NOMO-1 treated with DMSO at 0.1 percent for 48 hours (cell line): ENCODE data around the gene GPR37.

Experiments used
- DNase-seq: peaks from one replicate; lab custom pipeline; 2025; ENCODE audit not compliant: unreplicated experiment; lab: John Stamatoyannopoulos, UW

GPR37 gene

GRCh38 chr7:124780056-124780455 is 14.5 kb upstream of the GPR37 start:
- no peak for DNase-seq

- no peak for DNase-seq
Observed at GRCh38 chr7:124779620-124780019, 14.0 kb upstream of the GPR37 start.

- DNase-seq = no peak
Observed at GRCh38 chr7:124779194-124779593, 13.6 kb upstream of the GPR37 start.

GRCh38 chr7:124777268-124777667 is 11.7 kb upstream of the GPR37 start:
- DNase-seq = no peak

GRCh38 chr7:124776153-124776552 is 10.6 kb upstream of the GPR37 start:
- no peak for DNase-seq

GRCh38 chr7:124775422-124775821 is 9.8 kb upstream of the GPR37 start:
- no peak for DNase-seq

DNA sequence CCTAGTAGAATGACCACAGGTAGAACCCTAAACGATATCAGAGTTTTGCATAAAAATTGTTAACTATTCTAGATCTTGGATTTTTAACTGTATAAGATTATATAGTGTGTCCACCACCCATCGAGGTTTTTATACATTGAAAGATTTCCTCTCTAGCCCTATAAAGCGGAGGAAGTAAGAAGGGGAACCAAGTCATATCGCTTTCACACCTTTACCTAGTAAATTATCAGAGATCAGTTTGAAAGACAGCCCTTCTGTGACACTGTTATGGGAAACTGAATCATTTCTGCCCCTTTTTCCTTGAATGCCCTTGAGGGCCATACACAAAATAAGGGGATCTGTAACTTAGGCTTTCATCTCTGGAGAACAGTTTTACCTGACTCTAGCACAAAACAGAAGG is 8.3 kb upstream of the GPR37 start:
- DNase-seq = no peak

DNA sequence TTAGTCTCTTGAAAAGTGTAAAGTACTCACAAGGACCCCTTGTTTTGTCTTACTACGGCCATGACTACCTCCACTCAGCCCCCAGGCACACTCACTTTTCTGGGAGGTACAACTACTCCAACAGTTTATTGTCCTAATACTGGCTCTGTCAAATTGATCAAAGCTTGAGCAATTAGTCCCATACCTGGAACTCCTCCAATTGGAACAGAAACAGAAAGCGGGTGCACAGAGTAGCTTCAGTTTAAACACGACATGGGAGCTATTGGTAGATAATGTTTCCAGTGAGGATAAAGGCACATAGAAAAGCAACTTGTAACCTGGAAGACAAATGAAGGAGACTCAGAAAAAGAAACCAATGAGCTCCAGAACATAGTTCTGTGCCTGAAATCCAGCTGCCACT is 7.7 kb upstream of the GPR37 start:
- DNase-seq = no peak

DNA sequence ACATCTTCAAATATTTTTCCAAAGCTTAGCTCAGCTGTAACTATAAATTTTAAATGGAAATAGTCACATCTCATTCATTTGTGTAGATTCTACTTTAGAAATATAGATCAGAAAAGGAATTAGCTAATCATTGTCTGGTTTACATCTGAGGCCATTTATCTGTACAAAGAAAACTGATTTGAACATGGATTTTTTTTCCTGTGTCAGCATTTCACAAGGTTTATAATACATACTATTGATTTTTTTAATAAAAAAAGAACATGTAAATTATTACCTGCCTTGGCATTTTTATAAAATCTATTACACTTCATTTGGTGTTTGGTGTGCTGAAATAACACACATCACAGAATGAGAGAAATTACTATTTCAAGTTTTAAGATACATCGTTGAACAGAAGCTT is 3.5 kb upstream of the GPR37 start:
- DNase-seq = no peak

DNA sequence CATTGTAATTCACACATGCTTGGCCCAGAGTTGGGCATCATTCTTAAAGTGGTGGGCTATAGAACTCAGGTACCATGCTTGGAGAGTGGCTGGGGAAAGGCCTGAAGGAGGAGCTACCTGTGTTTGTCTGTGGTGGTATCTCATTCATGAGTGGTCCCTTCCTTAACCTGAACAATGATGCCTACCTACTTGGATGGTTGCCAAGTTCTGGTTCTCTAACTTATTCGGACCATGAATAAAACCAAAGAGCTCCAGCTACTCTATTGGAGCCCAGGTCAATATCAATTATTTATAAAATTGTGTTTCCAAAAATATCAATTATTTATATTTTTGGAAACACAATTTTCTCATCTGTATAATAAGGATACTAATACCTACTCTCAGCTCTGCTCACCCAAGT is 2.9 kb upstream of the GPR37 start:
- no peak for DNase-seq

- no peak for DNase-seq
Observed at GRCh38 chr7:124764847-124765400, 668 bp downstream of the GPR37 start.

- no peak for DNase-seq
Observed at GRCh38 chr7:124764051-124764846, 1.3 kb downstream of the GPR37 start.

GRCh38 chr7:124762611-124763143 is 2.9 kb downstream of the GPR37 start:
- DNase-seq = no peak

DNA sequence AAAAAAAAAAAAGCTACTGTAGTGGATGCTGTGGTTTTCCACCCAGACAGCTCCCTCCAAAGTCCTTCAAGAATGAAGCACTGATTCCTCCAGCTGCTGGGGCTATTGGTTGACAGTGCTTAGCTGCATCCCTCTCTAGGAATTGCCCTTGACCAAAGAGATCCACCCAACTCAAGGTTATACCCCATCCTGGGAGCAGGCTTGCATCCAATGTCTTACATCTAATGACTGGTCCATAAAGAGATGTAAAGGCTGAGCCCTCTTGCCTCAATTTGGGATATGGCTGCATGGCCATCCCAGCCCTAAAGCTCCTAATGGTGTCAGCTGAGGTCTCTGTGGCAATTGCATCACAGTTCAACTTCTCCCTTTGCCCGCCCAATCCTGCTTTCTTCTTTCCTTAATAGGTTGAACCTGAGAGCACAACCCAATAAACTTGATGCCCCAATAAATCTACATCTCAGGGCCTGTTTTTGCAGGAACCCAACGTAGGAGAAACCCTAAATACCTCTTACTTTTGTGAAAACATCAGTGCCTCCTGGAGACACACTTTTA is 4.4 kb downstream of the GPR37 start:
- DNase-seq = no peak

- DNase-seq = no peak
Observed at GRCh38 chr7:124758327-124758726, 7.3 kb downstream of the GPR37 start.

DNA sequence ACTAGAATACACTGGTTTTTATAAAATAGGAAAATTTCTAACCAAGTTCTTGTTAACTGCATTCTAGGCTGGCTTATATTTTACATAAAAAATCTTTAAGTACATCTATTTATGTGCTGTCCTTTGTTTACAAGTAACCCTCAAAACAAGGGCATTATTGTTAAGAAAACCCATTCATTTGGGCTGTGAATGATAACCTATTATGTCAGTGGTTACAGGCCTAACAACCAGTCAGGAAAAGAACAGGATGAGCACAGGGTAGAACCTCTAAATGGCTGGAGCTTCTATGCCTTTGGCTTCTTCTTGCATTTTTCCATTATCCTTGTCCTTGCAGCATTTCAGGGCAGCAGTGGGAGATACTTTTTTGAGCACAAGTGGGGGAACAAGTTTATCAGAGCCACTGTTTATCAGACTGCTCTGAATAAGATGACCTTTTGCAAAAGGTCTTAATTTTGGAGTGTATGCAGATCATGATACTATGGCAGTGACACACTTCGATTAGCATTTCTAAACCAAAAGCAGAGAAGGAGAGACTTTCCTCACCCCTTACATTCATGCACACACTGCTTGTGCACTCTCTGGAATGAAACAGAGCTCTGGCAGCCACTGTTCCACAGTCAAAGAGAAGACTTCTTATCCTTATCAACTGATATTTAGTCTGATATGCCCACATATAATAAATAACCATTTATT is 10.9 kb downstream of the GPR37 start:
- DNase-seq = no peak

- DNase-seq = no peak
Observed at GRCh38 chr7:124752310-124752709, 13.3 kb downstream of the GPR37 start.

GRCh38 chr7:124751027-124751426 is 14.6 kb downstream of the GPR37 start:
- DNase-seq = no peak

DNA sequence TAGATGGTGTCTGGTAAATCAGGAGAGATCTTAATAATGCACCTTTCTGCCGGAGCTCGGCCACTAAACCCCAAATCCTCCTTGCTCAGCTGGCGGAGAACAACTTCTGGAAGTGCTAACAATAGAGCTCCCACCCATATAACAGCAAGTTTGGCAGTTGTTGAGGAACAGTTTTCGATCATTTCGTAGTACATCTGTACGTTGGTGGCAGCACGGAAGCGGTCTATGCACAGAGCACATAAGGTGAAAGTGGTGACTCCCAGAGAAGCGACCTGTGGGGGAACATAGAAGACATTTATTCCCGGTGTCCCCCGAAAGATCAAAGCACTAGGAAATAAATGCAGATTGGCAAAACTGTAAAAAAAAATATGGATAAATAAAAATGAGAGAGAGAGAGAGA is 18.5 kb downstream of the GPR37 start:
- DNase-seq = no peak

DNA sequence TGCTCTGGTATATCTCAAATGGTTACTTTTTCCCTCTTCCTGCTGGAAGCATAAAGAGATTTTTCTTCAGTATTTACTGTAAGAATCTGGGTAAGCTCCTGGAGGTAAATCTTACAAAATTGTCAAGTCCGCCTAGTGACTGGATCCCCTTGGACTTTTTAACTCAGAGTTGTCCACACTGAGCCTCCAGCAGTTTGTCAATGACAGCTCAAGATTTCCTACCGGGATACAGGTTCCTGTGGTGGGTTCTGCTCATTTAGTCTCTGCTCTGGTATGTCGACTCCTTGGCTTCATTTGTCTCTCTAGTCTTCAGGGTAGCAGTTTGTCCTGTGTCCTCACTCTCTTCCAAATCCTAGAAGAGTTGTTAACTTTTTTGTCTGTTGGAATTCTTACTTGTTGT is 27.0 kb downstream of the GPR37 start:
- DNase-seq = no peak

GRCh38 chr7:124737760-124738300 is 27.8 kb downstream of the GPR37 start:
- DNase-seq = no peak

GRCh38 chr7:124728610-124729009 is 37.0 kb downstream of the GPR37 start:
- no peak for DNase-seq
